Liver (tissue), 9 donors: ENCODE results near the gene SPAG17. TPM values are rescaled to one million over a fixed set of nuclear protein-coding genes. Genes with fewer than 3 reads are reported as not detected.

Source experiments
- DNase-seq: peaks from one replicate; pipeline ENCODE4 v3.0.0-alpha.2; 2017; ENCODE audit warnings: low spot score
- H3K27ac ChIP-seq, 2 donors: one replicate each; pipeline ENCODE4 v1.7.0; 2013; ENCODE audit warnings: inconsistent platforms in 2 of 2, low read length in 2 of 2, control low read depth in 1 of 2, low read depth in 1 of 2, mild to moderate bottlenecking in 1 of 2
- H3K27me3 ChIP-seq, 4 donors: one replicate each; pipeline versions ENCODE4 v1.6.1 to v1.7.0; 2013; ENCODE audit warnings: low read length in 3 of 4, inconsistent platforms in 1 of 4, mild to moderate bottlenecking in 1 of 4, moderate library complexity in 1 of 4; ENCODE audit not compliant: control insufficient read depth in 4 of 4, insufficient read depth in 4 of 4
- H3K36me3 ChIP-seq, 4 donors: one replicate each; pipeline versions ENCODE4 v1.6.1 to v1.7.0; 2013; ENCODE audit warnings: low read length in 3 of 4, mild to moderate bottlenecking in 3 of 4, low read depth in 1 of 4, moderate library complexity in 1 of 4; ENCODE audit not compliant: control insufficient read depth in 4 of 4, insufficient read depth in 3 of 4
- H3K4me1 ChIP-seq, 4 donors: one replicate each; pipeline versions ENCODE4 v1.6.1 to v1.7.0; 2013; ENCODE audit warnings: low read length in 3 of 4, mild to moderate bottlenecking in 3 of 4, moderate library complexity in 1 of 4; ENCODE audit not compliant: control insufficient read depth in 4 of 4, insufficient read depth in 4 of 4
- H3K4me3 ChIP-seq, 3 donors: one replicate each; pipeline versions ENCODE4 v1.6.1 to v1.7.0; 2013; ENCODE audit warnings: low read length in 3 of 3, control low read depth in 1 of 3, low read depth in 1 of 3, mild to moderate bottlenecking in 1 of 3
- H3K9ac ChIP-seq, 2 donors: one replicate each; pipeline ENCODE4 v1.7.0; 2013; ENCODE audit warnings: low read length in 2 of 2, mild to moderate bottlenecking in 2 of 2, moderate library complexity in 2 of 2, control low read depth in 1 of 2, low read depth in 1 of 2
- H3K9me3 ChIP-seq, 4 donors: one replicate each; pipeline versions ENCODE4 v1.6.1 to v1.7.0; 2013; ENCODE audit warnings: low read length in 3 of 4; ENCODE audit not compliant: control insufficient read depth in 4 of 4
- EGR1 ChIP-seq, 2 donors: IDR thresholded peaks; 2 replicates each; pipeline ENCODE4 v1.6.1; 2016 to 2018; ENCODE audit warnings: antibody characterized with exemption in 2 of 2, low read depth in 2 of 2
- FOXA1 ChIP-seq: IDR thresholded peaks from 2 replicates; pipeline ENCODE4 v1.6.1; 2016; ENCODE audit warnings: antibody characterized with exemption
- GABPA ChIP-seq, 2 donors: IDR thresholded peaks in 1 of 2; conservative IDR thresholded peaks in 1 of 2; 2 replicates each; pipeline ENCODE4 v1.6.1; 2016; ENCODE audit warnings: antibody characterized with exemption in 2 of 2, mild to moderate bottlenecking in 1 of 2, moderate library complexity in 1 of 2
- HNF4A ChIP-seq, 2 donors: conservative IDR thresholded peaks; 2 replicates each; pipeline ENCODE4 v1.6.1; 2016; ENCODE audit warnings: antibody characterized with exemption in 2 of 2, mild to moderate bottlenecking in 2 of 2
- HNF4G ChIP-seq: IDR thresholded peaks from 2 replicates; pipeline ENCODE4 v1.6.1; 2016; ENCODE audit warnings: antibody characterized with exemption
- NR2F2 ChIP-seq: IDR thresholded peaks from 2 replicates; pipeline ENCODE4 v1.6.1; 2016; ENCODE audit warnings: antibody characterized with exemption
- REST ChIP-seq: IDR thresholded peaks from 2 replicates; pipeline ENCODE4 v1.6.1; 2016; ENCODE audit warnings: antibody characterized with exemption, mild to moderate bottlenecking
- RXRA ChIP-seq, 2 donors: IDR thresholded peaks; 2 replicates each; pipeline ENCODE4 v1.6.1; 2017 to 2018; ENCODE audit warnings: antibody characterized with exemption in 2 of 2, mild to moderate bottlenecking in 1 of 2
- SP1 ChIP-seq: IDR thresholded peaks from 2 replicates; pipeline ENCODE4 v1.6.1; 2018; ENCODE audit warnings: antibody characterized with exemption, mild to moderate bottlenecking
- TAF1 ChIP-seq: conservative IDR thresholded peaks from 2 replicates; pipeline ENCODE4 v1.6.1; 2016; ENCODE audit warnings: antibody characterized with exemption, mild to moderate bottlenecking
- YY1 ChIP-seq: IDR thresholded peaks from 2 replicates; pipeline ENCODE4 v1.6.1; 2016; ENCODE audit warnings: antibody characterized with exemption, mild to moderate bottlenecking
- WGBS: extraction: QIAGEN DNeasy Blood & Tissue Kit; methylation state at CpG from one replicate; pipeline ENCODE4 v1.1.7; 2013; 5-methylcytosine and 5-hydroxymethylcytosine counted together
- polyA plus RNA-seq, 2 donors: library from polyadenylated mRNA; stranded (reverse) in 1 of 2; unstranded in 1 of 2; fragments of 200-250 nt in 1 of 2; fragments of >200 nt in 1 of 2; fragmentation: Nextera tagmentation in 1 of 2; extraction: Ambion mirVana in 1 of 2; gene quantifications; one replicate each; pipeline versions ENCODE4 v1.2.1 to v1.2.3, GENCODE V29; 2013 to 2015
- total RNA-seq, 2 donors: library from RNA; depleted of rRNA; stranded (reverse); fragments of >200 nt; gene quantifications; one replicate each; pipeline ENCODE4 v1.2.3, GENCODE V29; 2014
- TF ChIP-seq, protein P1 (sequence below): IDR thresholded peaks from 2 replicates; pipeline ENCODE4 v1.6.1; 2016; ENCODE audit warnings: antibody characterized with exemption
- TF ChIP-seq, protein P2 (sequence below): IDR thresholded peaks from 2 replicates; pipeline ENCODE4 v1.6.1; 2016; ENCODE audit warnings: antibody characterized with exemption
- TF ChIP-seq, protein P3 (sequence below): IDR thresholded peaks from 2 replicates; pipeline ENCODE4 v1.6.1; 2016; ENCODE audit warnings: antibody characterized with exemption
- TF ChIP-seq, protein P4 (sequence below): fragments of 150-350 bp; IDR thresholded peaks from 2 replicates; pipeline ENCODE4 v1.5.1; 2017; ENCODE audit warnings: improper control_type of control experiment, low read depth, low read length; ENCODE audit not compliant: missing input control
- donor health status: healthy.
- donor health status: healthy.
- donor health status: healthy.
- donor health status: healthy.
- donor health status: healthy.

The SPAG17 gene
- total and polyA plus RNA-seq, 4 donors, result 0.17 to 0.75 TPM; not detected in 2

GRCh38 chr1:118021668-118022067 is 163.4 kb downstream of the SPAG17 start:
- Histone ChIP-seq H3K9ac (no peak overlapping the region), H3K27ac (no peak overlapping the region), H3K4me3 (no peak overlapping the region), H3K4me1 (no peaks in the 10 kb centered on the region), H3K27me3 (no peaks in the 10 kb centered on the region), H3K36me3 (no peaks in the 10 kb centered on the region), H3K9me3 (no peaks in the 10 kb centered on the region)
- DNase-seq, result no peak
- WGBS, result 38% methylated on average over 1 of the region's 1 CpG
- TF ChIP-seq YY1 (no peak), GABPA (IDR thresholded peaks at IDR 0.05 in 1 of 2, conservative IDR thresholded peaks at IDR 0.05 in 1 of 2) (no peak), SP1 (no peak)

DNA sequence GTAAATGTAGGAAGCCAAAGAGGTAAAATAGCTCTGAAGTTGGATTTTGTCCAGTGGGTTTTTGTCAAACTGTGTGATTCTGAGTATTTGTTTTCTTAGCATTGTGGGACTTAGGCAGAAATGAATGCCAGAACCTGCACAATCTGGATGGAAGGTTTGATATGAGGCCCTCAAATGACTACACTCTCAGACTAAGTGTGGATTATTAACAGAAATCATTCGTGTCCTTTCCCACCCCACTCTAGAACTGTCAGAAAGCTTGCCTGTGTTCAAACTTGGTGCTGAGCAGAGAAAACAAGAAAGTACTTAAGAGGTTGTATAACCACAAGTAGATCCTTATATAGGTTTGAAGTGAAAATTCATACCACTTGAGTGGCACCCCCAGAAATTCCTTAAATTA is 167.0 kb downstream of the SPAG17 start:
- TF ChIP-seq YY1, result no peak
- no peak for TF ChIP-seq SP1
- no peak for TF ChIP-seq TAF1
- TF ChIP-seq, protein P1, sequence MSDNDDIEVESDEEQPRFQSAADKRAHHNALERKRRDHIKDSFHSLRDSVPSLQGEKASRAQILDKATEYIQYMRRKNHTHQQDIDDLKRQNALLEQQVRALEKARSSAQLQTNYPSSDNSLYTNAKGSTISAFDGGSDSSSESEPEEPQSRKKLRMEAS, result no peak
- TF ChIP-seq FOXA1, result no peak
- TF ChIP-seq, protein P2, sequence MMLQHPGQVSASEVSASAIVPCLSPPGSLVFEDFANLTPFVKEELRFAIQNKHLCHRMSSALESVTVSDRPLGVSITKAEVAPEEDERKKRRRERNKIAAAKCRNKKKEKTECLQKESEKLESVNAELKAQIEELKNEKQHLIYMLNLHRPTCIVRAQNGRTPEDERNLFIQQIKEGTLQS, result no peak
- TF ChIP-seq EGR1 (IDR thresholded peaks at IDR 0.05; ENCODE audit: low read depth in 2 of 2), result no peak
- no peak for TF ChIP-seq NR2F2
- no peak overlapping the region for H3K4me3 ChIP-seq
- H3K9ac ChIP-seq, result no peak overlapping the region
- H3K27me3 ChIP-seq, result no peaks in the 10 kb centered on the region
- no peak for DNase-seq
- no peaks in the 10 kb centered on the region for H3K36me3 ChIP-seq
- H3K4me1 ChIP-seq, result no peaks in the 10 kb centered on the region
- H3K27ac ChIP-seq, result no peak overlapping the region
- no peaks in the 10 kb centered on the region for H3K9me3 ChIP-seq
- whole genome bisulfite sequencing, result 69% methylated on average over 1 of the region's 1 CpG

DNA sequence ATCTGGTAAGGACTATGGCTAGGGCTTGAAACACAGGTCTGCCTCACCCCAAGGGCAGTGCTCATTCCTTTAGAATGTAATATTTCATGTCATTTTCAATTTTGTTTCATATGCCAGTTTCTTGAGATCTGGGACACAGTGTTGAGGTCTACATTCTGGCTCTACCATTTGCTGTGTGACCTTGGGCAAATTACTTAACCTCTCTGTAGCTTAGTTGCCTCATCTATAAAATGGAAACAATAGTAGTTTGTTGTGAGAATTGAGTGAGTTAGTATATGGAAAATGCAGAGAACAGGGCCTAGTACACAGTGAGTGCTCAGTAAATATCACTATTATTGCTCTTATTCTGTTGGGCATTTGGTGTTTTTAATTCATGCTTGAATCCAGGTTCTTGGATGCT is 171.1 kb downstream of the SPAG17 start:
- no peaks in the 10 kb centered on the region for H3K9me3 ChIP-seq
- no peak for DNase-seq
- no peaks in the 10 kb centered on the region for H3K36me3 ChIP-seq
- H3K27ac ChIP-seq, result no peak overlapping the region
- no peaks in the 10 kb centered on the region for H3K4me1 ChIP-seq
- TF ChIP-seq HNF4G (no peak), NR2F2 (no peak), GABPA (IDR thresholded peaks at IDR 0.05 in 1 of 2, conservative IDR thresholded peaks at IDR 0.05 in 1 of 2) (no peak), FOXA1 (no peak), TAF1 (no peak), YY1 (no peak), REST (no peak), SP1 (no peak), HNF4A (conservative IDR thresholded peaks at IDR 0.05) (no peak), RXRA (IDR thresholded peaks at IDR 0.05) (no peak), EGR1 (IDR thresholded peaks at IDR 0.05; ENCODE audit: low read depth in 2 of 2) (no peak)
- TF ChIP-seq, protein P3, sequence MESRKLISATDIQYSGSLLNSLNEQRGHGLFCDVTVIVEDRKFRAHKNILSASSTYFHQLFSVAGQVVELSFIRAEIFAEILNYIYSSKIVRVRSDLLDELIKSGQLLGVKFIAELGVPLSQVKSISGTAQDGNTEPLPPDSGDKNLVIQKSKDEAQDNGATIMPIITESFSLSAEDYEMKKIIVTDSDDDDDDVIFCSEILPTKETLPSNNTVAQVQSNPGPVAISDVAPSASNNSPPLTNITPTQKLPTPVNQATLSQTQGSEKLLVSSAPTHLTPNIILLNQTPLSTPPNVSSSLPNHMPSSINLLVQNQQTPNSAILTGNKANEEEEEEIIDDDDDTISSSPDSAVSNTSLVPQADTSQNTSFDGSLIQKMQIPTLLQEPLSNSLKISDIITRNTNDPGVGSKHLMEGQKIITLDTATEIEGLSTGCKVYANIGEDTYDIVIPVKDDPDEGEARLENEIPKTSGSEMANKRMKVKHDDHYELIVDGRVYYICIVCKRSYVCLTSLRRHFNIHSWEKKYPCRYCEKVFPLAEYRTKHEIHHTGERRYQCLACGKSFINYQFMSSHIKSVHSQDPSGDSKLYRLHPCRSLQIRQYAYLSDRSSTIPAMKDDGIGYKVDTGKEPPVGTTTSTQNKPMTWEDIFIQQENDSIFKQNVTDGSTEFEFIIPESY, result no peak
- TF ChIP-seq, protein P4, sequence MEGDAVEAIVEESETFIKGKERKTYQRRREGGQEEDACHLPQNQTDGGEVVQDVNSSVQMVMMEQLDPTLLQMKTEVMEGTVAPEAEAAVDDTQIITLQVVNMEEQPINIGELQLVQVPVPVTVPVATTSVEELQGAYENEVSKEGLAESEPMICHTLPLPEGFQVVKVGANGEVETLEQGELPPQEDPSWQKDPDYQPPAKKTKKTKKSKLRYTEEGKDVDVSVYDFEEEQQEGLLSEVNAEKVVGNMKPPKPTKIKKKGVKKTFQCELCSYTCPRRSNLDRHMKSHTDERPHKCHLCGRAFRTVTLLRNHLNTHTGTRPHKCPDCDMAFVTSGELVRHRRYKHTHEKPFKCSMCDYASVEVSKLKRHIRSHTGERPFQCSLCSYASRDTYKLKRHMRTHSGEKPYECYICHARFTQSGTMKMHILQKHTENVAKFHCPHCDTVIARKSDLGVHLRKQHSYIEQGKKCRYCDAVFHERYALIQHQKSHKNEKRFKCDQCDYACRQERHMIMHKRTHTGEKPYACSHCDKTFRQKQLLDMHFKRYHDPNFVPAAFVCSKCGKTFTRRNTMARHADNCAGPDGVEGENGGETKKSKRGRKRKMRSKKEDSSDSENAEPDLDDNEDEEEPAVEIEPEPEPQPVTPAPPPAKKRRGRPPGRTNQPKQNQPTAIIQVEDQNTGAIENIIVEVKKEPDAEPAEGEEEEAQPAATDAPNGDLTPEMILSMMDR, result no peak
- TF ChIP-seq, protein P2, result no peak
- TF ChIP-seq, protein P1, result no peak
- no peaks in the 10 kb centered on the region for H3K27me3 ChIP-seq
- no peak overlapping the region for H3K4me3 ChIP-seq
- H3K9ac ChIP-seq, result no peak overlapping the region
